Measurements from ENCODE around the gene GNB5.

GNB5 gene

GRCh38 chr15:52164631-52165265 is 26.4 kb downstream of the GNB5 start:
- no peak overlapping the region for H3K27ac ChIP-seq
- POLR2A ChIA-PET (ENCODE audit: low non-redundant PET): no interaction called here
- DNase-seq (ENCODE audit: low spot score): no peak
- TF ChIP-seq CTCF (conservative IDR thresholded peaks at IDR 0.05; ENCODE audit: low read depth): no peak
- CTCF ChIA-PET: interaction anchor here (0.6 to 1.5 kb wide), 3 partner anchors 10 to 63 kb away, joined by 3 to 5 read pairs (median 3); no protein-coding TSS in a partner anchor

- CTCF ChIA-PET: interaction anchor here (0.8 kb wide), 1 partner anchor 39 kb away, joined by 3 read pairs; no protein-coding TSS in a partner anchor
- POLR2A ChIA-PET (ENCODE audit: low non-redundant PET): interaction anchor here (0.7 kb wide), 1 partner anchor 40 kb away, joined by 8 read pairs; no protein-coding TSS in a partner anchor
- no peak overlapping the region for H3K27ac ChIP-seq
- no peak for DNase-seq (ENCODE audit: low spot score)
- no peak for TF ChIP-seq CTCF (conservative IDR thresholded peaks at IDR 0.05; ENCODE audit: low read depth)
These were observed 27.6 kb downstream of the GNB5 start for GRCh38 chr15:52163321-52164190.

GRCh38 chr15:52162876-52163275 is 28.3 kb downstream of the GNB5 start:
- H3K27ac ChIP-seq: no peak overlapping the region
- no peak for TF ChIP-seq CTCF (conservative IDR thresholded peaks at IDR 0.05; ENCODE audit: low read depth)
- DNase-seq (ENCODE audit: low spot score): no peak
- ChIA-PET CTCF (interaction anchor here (0.8 kb wide), 1 partner anchor 38 kb away, joined by 3 read pairs; no protein-coding TSS in a partner anchor), POLR2A (ENCODE audit: low non-redundant PET) (no interaction called here)

GRCh38 chr15:52162260-52162659 is 28.9 kb downstream of the GNB5 start:
- ChIA-PET CTCF (no interaction called here), POLR2A (ENCODE audit: low non-redundant PET) (no interaction called here)
- no peak overlapping the region for H3K27ac ChIP-seq
- DNase-seq (ENCODE audit: low spot score): no peak
- no peak for TF ChIP-seq CTCF (conservative IDR thresholded peaks at IDR 0.05; ENCODE audit: low read depth)

- ChIA-PET CTCF (interaction anchor here (0.6 kb wide), 1 partner anchor 154 kb away, joined by 3 read pairs; no protein-coding TSS in a partner anchor), POLR2A (ENCODE audit: low non-redundant PET) (no interaction called here)
These were observed 29.7 kb downstream of the GNB5 start for GRCh38 chr15:52161406-52161966.

More at GRCh38 chr15:52161406-52161966, 29.7 kb downstream of the GNB5 start:
- DNase-seq (ENCODE audit: low spot score): no peak
- TF ChIP-seq CTCF (conservative IDR thresholded peaks at IDR 0.05; ENCODE audit: low read depth): no peak
- no peak overlapping the region for H3K27ac ChIP-seq

Measured in RWPE1 (cell line).